B cell (primary cell): Measurements from ENCODE around the gene HOXB8.

Experiments
- EZH2 ChIP-seq: IDR thresholded peaks from 2 replicates; pipeline ENCODE4 v1.6.1; 2012; ENCODE audit warnings: borderline replicate concordance, low read depth, mild to moderate bottlenecking, moderate library complexity, low read length; ENCODE audit not compliant: insufficient read depth, poor library complexity, severe bottlenecking
- TF ChIP-seq, protein P1 (sequence below): fragments of 200-600 bp; IDR thresholded peaks from one replicate; pipeline ENCODE4 v1.8.0; 2022; ENCODE audit warnings: antibody characterized with exemption, mild to moderate bottlenecking

DNA sequence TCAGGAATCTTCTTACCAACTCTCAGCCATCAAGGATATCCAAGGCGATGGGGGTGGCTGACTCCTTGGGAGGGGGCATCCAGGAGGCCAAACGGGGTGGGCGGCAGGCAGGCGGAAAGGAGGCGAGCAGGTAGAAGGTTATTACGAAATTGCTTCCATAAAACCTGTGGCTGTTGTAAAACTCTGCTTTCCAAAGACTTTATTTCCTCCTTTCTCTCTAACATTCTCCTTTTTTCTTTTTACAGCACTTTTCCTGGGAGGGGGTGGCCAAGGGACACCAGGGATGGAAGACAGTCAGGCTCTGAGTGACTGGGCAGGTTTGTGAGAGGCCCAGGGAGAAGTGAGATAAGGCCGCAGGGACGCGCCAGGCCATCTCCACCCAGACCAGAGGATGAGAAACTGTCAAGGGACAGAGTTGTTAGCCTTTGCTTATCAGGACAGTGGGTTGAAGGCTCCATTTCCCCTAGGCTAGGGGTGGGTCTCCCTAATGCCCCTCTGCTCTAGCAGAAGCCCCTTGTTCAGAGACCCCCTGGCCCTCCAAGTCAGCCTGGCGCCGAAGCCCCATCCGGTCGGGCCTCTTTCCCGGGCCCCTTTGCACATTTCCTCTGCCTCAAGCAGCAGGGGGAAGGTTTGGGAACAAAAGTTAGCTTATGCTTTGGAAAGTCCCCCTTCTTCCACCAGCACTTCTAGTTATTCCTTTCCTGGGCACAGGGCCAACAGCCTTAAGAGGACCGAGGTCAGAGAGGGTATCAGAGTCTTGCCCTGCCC is 16.0 kb upstream of the HOXB8 start:
- TF ChIP-seq, protein P1, sequence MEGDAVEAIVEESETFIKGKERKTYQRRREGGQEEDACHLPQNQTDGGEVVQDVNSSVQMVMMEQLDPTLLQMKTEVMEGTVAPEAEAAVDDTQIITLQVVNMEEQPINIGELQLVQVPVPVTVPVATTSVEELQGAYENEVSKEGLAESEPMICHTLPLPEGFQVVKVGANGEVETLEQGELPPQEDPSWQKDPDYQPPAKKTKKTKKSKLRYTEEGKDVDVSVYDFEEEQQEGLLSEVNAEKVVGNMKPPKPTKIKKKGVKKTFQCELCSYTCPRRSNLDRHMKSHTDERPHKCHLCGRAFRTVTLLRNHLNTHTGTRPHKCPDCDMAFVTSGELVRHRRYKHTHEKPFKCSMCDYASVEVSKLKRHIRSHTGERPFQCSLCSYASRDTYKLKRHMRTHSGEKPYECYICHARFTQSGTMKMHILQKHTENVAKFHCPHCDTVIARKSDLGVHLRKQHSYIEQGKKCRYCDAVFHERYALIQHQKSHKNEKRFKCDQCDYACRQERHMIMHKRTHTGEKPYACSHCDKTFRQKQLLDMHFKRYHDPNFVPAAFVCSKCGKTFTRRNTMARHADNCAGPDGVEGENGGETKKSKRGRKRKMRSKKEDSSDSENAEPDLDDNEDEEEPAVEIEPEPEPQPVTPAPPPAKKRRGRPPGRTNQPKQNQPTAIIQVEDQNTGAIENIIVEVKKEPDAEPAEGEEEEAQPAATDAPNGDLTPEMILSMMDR = no peak
- TF ChIP-seq EZH2 = no peak
